ENCODE data around the gene AUH. TPM values are rescaled to one million over a fixed set of nuclear protein-coding genes. Genes with fewer than 3 reads are reported as not detected.

Gene AUH
- total RNA-seq, 1 donor from 2014 or later: 8.8 TPM

DNA sequence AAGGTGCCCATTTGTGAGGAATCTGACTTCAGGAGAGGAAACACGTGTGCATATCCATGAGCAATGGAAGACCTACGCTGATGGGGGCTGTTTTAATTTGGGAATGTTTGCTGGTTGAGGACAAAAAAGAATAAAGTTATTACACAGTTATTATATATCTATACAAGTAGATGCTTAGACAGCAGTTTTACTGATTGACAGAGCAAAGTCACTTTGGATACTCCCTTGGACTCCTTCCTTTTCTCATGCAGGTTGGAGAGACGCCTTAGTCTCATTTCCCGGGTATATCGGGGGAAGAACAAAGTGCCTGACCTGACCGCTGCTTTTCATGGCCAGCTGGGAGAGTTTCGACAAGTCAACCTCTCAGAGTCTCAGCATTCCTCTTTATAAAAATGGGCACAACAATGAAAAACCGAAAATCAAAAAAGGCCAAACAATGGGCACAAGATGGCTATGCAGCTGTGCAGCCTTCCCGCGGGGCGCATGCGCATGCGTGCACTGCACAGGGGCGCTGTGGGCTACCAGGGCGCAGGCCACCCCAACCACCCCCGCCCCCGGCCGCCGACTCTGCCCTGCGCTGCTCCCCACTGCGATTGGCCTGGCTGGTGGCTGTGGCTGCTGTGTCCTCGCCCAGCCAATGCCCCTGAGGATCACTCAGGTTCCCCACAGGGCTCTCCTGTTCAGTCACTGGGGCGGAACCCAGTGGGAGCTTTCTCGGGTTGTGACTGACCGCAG lies 43.8 kb upstream of the AUH start:
- no peak overlapping the region for H3K27ac Mint-ChIP-seq (ENCODE audit: unreplicated experiment)
- peaks cover 28% of the 10 kb centered on the region for H3K36me3 Mint-ChIP-seq (ENCODE audit: low read depth)
- no peak overlapping the region for H3K4me3 Mint-ChIP-seq (ENCODE audit: unreplicated experiment)
- DNase-seq (ENCODE audit: low spot score): no peak
- H3K4me1 Mint-ChIP-seq (ENCODE audit: low read depth): peaks cover 1% of the 10 kb centered on the region
- H3K27me3 Mint-ChIP-seq (ENCODE audit: low read depth): no peaks in the 10 kb centered on the region
- H3K9me3 Mint-ChIP-seq (ENCODE audit: low read depth): no peaks in the 10 kb centered on the region
- no peak for TF ChIP-seq CTCF (IDR thresholded peaks at IDR 0.05)

DNA sequence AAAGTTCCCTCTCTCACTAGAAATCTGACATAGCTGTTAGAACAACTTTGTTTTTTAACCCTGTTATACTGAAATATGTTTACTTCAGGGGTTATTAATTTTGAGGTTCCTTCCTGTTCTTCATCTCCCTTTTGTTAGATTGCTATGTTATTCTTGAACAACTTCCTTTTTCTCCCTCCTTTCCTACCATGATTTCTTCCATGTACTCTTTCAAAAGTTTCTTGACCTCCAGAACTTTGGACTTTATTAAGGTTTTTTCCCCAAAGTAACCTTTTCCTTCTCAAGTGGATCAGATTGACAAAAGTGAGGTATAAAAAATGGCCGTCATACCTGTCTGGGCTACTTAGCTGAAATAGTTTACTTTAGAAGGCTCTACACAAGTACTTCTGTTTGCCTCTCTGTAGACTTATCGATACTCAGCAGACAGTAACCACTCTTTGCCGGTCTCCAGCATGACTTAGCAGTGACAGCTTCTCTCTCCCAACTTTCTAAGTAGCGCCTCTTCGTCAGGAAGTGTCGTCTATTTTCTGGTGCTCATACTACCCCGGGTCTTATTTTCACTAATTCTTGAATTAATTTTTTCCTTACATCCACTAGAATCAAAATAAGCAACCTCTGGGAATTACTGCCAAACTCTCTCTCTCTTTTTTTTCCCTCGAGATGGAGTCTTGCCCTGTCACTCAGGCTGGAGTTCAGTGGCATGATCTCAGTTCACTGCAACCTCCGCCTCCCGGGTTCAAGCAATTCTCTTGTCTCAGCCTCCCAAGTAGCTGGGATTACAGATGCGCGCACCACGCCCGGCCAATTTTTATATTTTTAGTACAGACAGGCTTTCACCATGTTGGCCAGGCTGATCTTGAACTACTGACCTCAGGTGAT lies 42.2 kb upstream of the AUH start:
- H3K4me3 Mint-ChIP-seq (ENCODE audit: unreplicated experiment): no peak overlapping the region
- no peak for DNase-seq (ENCODE audit: low spot score)
- H3K9me3 Mint-ChIP-seq (ENCODE audit: low read depth): no peaks in the 10 kb centered on the region

GRCh38 chr9:91398926-91399325 lies 37.2 kb upstream of the AUH start:
- no peak for DNase-seq (ENCODE audit: low spot score)
- Mint-ChIP-seq H3K36me3 (ENCODE audit: low read depth) (no peaks in the 10 kb centered on the region), H3K4me1 (ENCODE audit: low read depth) (peaks cover 17% of the 10 kb centered on the region), H3K27ac (ENCODE audit: unreplicated experiment) (no peak overlapping the region), H3K4me3 (ENCODE audit: unreplicated experiment) (no peak overlapping the region), H3K9me3 (ENCODE audit: low read depth) (no peaks in the 10 kb centered on the region), H3K27me3 (ENCODE audit: low read depth) (no peaks in the 10 kb centered on the region)
- no peak for TF ChIP-seq CTCF (IDR thresholded peaks at IDR 0.05)

More for the DNA sequence above, 42.2 kb upstream of the AUH start:
- Mint-ChIP-seq H3K27me3 (ENCODE audit: low read depth) (no peaks in the 10 kb centered on the region), H3K4me1 (ENCODE audit: low read depth) (no peaks in the 10 kb centered on the region), H3K27ac (ENCODE audit: unreplicated experiment) (no peak overlapping the region), H3K36me3 (ENCODE audit: low read depth) (peaks cover 14% of the 10 kb centered on the region)
- TF ChIP-seq CTCF (IDR thresholded peaks at IDR 0.05): no peak

DNA sequence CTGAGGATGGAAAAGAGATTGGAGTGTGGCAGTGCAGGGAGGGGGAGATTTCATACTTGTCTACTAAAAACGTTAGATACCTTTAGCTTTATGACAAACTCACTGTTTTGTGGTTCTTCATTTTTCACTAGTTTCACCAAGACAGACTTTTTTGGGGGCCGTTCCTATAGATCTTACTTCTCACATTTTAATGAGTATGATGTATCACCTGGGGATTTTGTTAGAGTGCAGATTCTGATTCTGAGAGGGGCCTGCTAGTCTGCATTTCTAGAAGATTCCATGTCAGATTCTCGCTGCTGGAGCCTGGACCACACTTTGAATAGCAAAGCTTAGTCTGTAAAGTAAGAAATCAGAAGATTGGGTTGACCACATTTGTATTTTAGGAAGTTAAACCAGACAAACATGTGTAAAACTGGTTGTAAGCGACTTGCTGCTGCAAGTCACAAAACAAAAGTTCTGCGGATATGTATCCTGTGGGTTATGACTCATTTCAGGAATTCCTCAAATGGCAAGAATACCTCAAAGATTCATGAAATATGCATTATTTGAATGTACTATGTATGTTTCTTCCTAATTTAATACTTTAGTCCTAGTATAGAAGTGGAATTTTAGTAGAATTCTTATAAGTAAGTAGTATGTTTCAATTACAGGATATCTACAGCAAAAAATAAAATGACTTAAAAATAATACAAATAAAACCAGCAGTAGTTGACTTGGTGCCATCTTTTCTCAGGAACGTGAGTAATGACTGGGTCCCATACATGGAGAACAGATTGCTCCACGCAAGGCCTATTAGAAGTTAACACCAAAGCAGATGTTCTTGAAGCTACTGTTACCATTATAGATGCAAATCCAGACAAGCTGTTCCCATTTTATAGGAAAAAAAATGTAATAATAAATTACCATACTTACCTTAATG lies 34.1 kb upstream of the AUH start:
- no peak for DNase-seq (ENCODE audit: low spot score)
- H3K36me3 Mint-ChIP-seq (ENCODE audit: low read depth): no peaks in the 10 kb centered on the region
- H3K4me1 Mint-ChIP-seq (ENCODE audit: low read depth): peaks cover 17% of the 10 kb centered on the region
- H3K27ac Mint-ChIP-seq (ENCODE audit: unreplicated experiment): peak overlapping the region; percentile 55
- no peaks in the 10 kb centered on the region for H3K27me3 Mint-ChIP-seq (ENCODE audit: low read depth)
- no peak overlapping the region for H3K4me3 Mint-ChIP-seq (ENCODE audit: unreplicated experiment)
- no peak for TF ChIP-seq CTCF (IDR thresholded peaks at IDR 0.05)
- H3K9me3 Mint-ChIP-seq (ENCODE audit: low read depth): no peaks in the 10 kb centered on the region
